GM19099 (cell line): Measurements from ENCODE around the gene ORM1.

Experiments
- POLR2A ChIP-seq: IDR thresholded peaks from 3 replicates; pipeline ENCODE4 v1.6.1; 2011; ENCODE audit warnings: low read depth; ENCODE audit not compliant: insufficient read length; ENCODE audit errors: extremely low read depth

The ORM1 gene

GRCh38 chr9:114294664-114295063 is 28.2 kb upstream of the ORM1 start:
- no peak for TF ChIP-seq POLR2A

GRCh38 chr9:114296338-114296737 is 26.6 kb upstream of the ORM1 start:
- no peak for TF ChIP-seq POLR2A

GRCh38 chr9:114299286-114300152 is 23.4 kb upstream of the ORM1 start:
- TF ChIP-seq POLR2A = no peak

- no peak for TF ChIP-seq POLR2A
Observed at GRCh38 chr9:114300153-114300845, 22.6 kb upstream of the ORM1 start.

GRCh38 chr9:114300846-114301797 is 21.8 kb upstream of the ORM1 start:
- no peak for TF ChIP-seq POLR2A

GRCh38 chr9:114301798-114302565 is 20.9 kb upstream of the ORM1 start:
- TF ChIP-seq POLR2A = no peak

GRCh38 chr9:114302727-114303126 is 20.2 kb upstream of the ORM1 start:
- no peak for TF ChIP-seq POLR2A

GRCh38 chr9:114303571-114303970 is 19.3 kb upstream of the ORM1 start:
- no peak for TF ChIP-seq POLR2A

- no peak for TF ChIP-seq POLR2A
Observed at GRCh38 chr9:114303977-114304376, 18.9 kb upstream of the ORM1 start.

- TF ChIP-seq POLR2A = no peak
Observed at GRCh38 chr9:114304416-114305188, 18.3 kb upstream of the ORM1 start.

GRCh38 chr9:114307899-114308267 is 15.0 kb upstream of the ORM1 start:
- TF ChIP-seq POLR2A = no peak

- TF ChIP-seq POLR2A = no peak
Observed at GRCh38 chr9:114308361-114308950, 14.4 kb upstream of the ORM1 start.

- TF ChIP-seq POLR2A = no peak
Observed at GRCh38 chr9:114309096-114309495, 13.8 kb upstream of the ORM1 start.
